Thoracic aorta (tissue), 2 donors: ENCODE data around the gene NEBL. TPM values are rescaled to one million over a fixed set of nuclear protein-coding genes. Genes with fewer than 3 reads are reported as not detected.

ENCODE experiments used
- ATAC-seq: fragments of 150-250 bp; one replicate; pipeline ENCODE4 v1.8.0; 2017; ENCODE audit warnings: low read depth; ENCODE audit not compliant: insufficient number of reproducible peaks, low FRiP score
- DNase-seq: peaks from one replicate; pipeline ENCODE4 v3.0.0-alpha.2; 2020; ENCODE audit warnings: low spot score
- H3K27ac ChIP-seq, 2 donors: fragments of 200-600 bp; sonication (generic); 1 replicate in 1 of 2; 2 replicates in 1 of 2; pipeline ENCODE4 v1.5.1; 2016; ENCODE audit warnings: mild to moderate bottlenecking in 2 of 2, moderate library complexity in 2 of 2
- H3K27me3 ChIP-seq: fragments of 200-600 bp; sonication (generic); replicated peaks from 2 replicates; pipeline ENCODE4 v1.6.0; 2016; ENCODE audit warnings: mild to moderate bottlenecking; ENCODE audit not compliant: insufficient read depth
- H3K36me3 ChIP-seq: fragments of 200-600 bp; sonication (generic); one replicate; pipeline ENCODE4 v1.5.1; 2016
- H3K4me1 ChIP-seq, 2 donors: fragments of 200-600 bp; sonication (generic); 1 replicate in 1 of 2; 2 replicates in 1 of 2; pipeline versions ENCODE4 v1.5.1 to v1.6.0; 2016; ENCODE audit warnings: low read depth in 2 of 2, mild to moderate bottlenecking in 1 of 2; ENCODE audit not compliant: control insufficient read depth in 1 of 2
- H3K4me3 ChIP-seq: fragments of 200-600 bp; sonication (generic); 2 replicates; pipeline ENCODE4 v1.5.1; 2016; ENCODE audit warnings: mild to moderate bottlenecking
- H3K9me3 ChIP-seq: fragments of 200-600 bp; sonication (generic); 2 replicates; pipeline ENCODE4 v1.5.1; 2016
- CTCF ChIP-seq: fragments of 200-600 bp; sonication (generic); IDR thresholded peaks from one replicate; pipeline ENCODE4 v1.5.1; 2019; ENCODE audit warnings: antibody characterized with exemption
- total RNA-seq, 2 donors: library from RNA; depleted of rRNA; stranded (reverse); fragments of >200 nt; gene quantifications; one replicate each; pipeline versions ENCODE4 v1.1.0 to v1.2.3, GENCODE V29; 2016

NEBL gene
- total RNA-seq, 2 donors from 2014 or later: 1.4 to 4.7 TPM

GRCh38 chr10:20879136-20879535 is 18.0 kb downstream of the NEBL start:
- no peak for DNase-seq
- Histone ChIP-seq H3K4me1 (no peaks in the 10 kb centered on the region), H3K27ac (no peak overlapping the region), H3K27me3 (no peaks in the 10 kb centered on the region), H3K9me3 (no peaks in the 10 kb centered on the region), H3K4me3 (no peak overlapping the region), H3K36me3 (no peaks in the 10 kb centered on the region)
- TF ChIP-seq CTCF: no peak
- no peak for ATAC-seq

GRCh38 chr10:20877986-20878983 is 18.8 kb downstream of the NEBL start:
- Histone ChIP-seq H3K4me3 (no peak overlapping the region), H3K27ac (no peak overlapping the region), H3K9me3 (no peaks in the 10 kb centered on the region), H3K4me1 (no peaks in the 10 kb centered on the region), H3K36me3 (no peaks in the 10 kb centered on the region), H3K27me3 (no peaks in the 10 kb centered on the region)
- ATAC-seq (no peak), DNase-seq (no peak)
- TF ChIP-seq CTCF: no peak

GRCh38 chr10:20877554-20877953 is 19.6 kb downstream of the NEBL start:
- Histone ChIP-seq H3K36me3 (no peaks in the 10 kb centered on the region), H3K27ac (no peak overlapping the region), H3K4me3 (no peak overlapping the region), H3K4me1 (no peaks in the 10 kb centered on the region), H3K27me3 (no peaks in the 10 kb centered on the region), H3K9me3 (no peaks in the 10 kb centered on the region)
- DNase-seq: no peak
- ATAC-seq: no peak
- TF ChIP-seq CTCF: no peak

GRCh38 chr10:20874261-20874660 is 22.9 kb downstream of the NEBL start:
- no peaks in the 10 kb centered on the region for H3K9me3 ChIP-seq
- TF ChIP-seq CTCF: no peak
- DNase-seq (no peak), ATAC-seq (no peak)
- no peak overlapping the region for H3K4me3 ChIP-seq
- no peaks in the 10 kb centered on the region for H3K4me1 ChIP-seq
- H3K36me3 ChIP-seq: no peaks in the 10 kb centered on the region
- no peak overlapping the region for H3K27ac ChIP-seq
- H3K27me3 ChIP-seq: no peaks in the 10 kb centered on the region

GRCh38 chr10:20871970-20872369 is 25.1 kb downstream of the NEBL start:
- DNase-seq (no peak), ATAC-seq (no peak)
- H3K4me1 ChIP-seq: no peaks in the 10 kb centered on the region
- H3K27ac ChIP-seq: no peak overlapping the region
- TF ChIP-seq CTCF: no peak
- no peaks in the 10 kb centered on the region for H3K27me3 ChIP-seq
- no peaks in the 10 kb centered on the region for H3K9me3 ChIP-seq
- no peak overlapping the region for H3K4me3 ChIP-seq
- H3K36me3 ChIP-seq: no peaks in the 10 kb centered on the region
